GM18519 (cell line): ENCODE measurements around the gene SP2.
"Not testable (repeated sequence)": the region's sequence is repeated elsewhere in the genome, so short reads cannot be mapped to it uniquely, and the experiment has no call there.

Experiments
- ATAC-seq: cut with Tn5 transposase; IDR thresholded peaks from one replicate; pipeline ENCODE4 v1.9.1; 2021; ENCODE audit warnings: mild to moderate bottlenecking, moderate library complexity; ENCODE audit not compliant: unreplicated experiment, low FRiP score

Gene SP2

DNA sequence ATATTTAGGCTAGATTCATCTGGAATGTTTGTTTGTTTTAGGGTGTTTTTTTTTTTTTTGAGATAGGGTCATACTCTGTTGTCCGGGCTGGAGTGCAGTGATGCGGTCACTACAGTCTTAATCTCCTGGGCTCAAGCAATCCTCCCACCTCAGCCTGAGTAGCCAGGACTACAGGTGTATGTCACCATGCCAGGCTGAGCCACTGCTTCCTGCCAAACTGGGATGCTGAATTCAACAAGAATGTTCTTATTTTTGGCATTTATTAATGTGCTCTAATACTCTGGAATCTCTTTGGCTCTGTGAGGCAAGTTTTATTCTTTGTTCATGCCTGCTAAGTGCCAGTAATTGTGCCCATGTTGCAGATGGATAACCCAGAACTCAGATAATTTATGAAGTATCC, 21.5 kb downstream of the SP2 start:
- no peak for ATAC-seq

DNA sequence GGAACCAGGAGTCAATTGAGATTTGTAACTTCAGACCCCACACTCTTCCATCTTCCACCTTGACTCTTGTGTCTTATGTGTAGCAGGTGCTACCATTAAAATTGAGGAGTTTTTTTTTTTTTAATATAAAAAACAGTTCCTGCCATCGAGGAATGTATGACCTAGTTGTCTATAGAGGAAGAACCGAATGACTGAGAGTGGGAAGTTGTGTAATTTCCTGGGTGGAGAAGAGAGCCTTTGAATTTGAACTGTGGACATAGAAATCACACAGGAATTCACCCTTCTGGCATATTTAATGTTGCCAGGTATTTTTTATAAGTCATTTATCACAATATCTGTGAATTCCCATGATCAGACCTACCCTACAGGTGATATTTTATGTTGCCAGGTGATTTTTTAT, 22.0 kb downstream of the SP2 start:
- ATAC-seq = no peak

GRCh38 chr17:47918991-47919390, 23.0 kb downstream of the SP2 start:
- ATAC-seq = no peak

DNA sequence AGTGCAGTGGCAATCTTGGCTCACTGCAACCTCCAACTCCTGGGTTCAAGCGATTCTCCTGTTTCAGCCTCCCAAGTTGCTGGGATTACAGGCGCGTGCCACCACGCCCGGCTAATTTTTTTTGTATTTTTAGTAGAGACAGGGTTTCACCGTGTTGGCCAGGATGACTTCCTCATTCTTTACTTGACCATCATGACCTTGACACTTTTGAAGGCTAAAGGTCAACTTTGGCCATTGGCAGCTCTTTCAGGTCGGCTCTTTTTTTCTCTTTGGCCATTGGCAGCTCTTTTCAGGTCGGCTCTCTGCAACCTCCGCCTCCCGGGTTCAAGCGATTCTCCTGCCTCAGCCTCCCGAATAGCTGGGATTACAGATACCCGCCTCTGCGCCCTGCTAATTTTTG, 23.9 kb downstream of the SP2 start:
- not testable (repeated sequence) for ATAC-seq

DNA sequence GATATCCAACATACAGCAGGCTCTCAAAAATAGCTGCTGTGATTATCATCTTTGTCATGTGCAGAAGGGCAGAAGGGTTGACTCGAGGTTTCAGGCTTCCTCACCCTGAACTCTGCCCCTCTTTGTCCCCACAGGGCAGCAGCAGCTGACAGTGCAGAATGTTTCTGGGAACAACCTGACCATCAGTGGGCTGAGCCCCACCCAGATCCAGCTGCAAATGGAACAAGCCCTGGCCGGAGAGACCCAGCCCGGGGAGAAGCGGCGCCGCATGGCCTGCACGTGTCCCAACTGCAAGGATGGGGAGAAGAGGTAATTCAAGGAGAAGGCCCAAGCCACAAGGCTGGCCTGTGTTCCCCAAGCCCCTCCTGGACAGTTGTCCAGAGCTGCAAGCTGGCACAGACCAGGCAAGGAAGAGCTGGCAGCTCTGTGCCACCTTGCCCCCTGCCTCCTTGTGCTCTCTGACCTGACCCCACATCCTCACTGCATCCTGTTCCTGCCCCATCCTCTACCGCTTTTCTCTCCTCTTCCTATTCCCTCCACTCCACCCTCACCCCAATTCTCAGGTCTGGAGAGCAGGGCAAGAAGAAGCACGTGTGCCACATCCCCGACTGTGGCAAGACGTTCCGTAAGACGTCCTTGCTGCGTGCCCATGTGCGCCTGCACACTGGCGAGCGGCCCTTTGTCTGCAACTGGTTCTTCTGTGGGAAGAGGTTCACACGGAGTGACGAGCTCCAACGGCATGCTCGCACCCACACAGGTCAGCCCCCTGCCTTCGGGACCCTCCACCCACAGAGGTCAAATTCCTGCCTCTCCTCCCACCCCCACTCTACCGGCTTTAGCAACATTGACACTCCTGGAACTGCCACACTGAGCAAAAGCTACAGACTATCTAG, 29.0 kb downstream of the SP2 start:
- no peak for ATAC-seq

GRCh38 chr17:47925678-47925988, 29.6 kb downstream of the SP2 start:
- ATAC-seq = no peak

GRCh38 chr17:47927821-47928400, 31.9 kb downstream of the SP2 start:
- no peak for ATAC-seq

DNA sequence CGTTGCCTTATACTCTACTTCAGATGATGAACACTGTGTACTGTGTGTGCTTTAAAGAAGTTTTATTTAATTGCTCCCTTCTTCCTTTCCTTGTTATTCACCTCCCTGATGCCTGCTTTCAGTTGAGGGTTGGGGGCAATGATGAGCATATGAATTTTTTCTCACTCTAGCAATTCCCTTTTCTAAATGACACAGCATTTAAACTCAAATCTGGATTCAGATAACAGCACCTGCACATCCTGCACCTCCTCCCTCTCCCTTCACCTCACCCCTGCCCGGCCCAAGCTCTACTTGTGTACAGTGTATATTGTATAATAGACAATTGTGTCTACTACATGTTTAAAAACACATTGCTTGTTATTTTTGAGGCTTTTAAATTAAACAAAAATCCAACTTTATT, 32.4 kb downstream of the SP2 start:
- ATAC-seq = no peak

- no peak for ATAC-seq
Measured at GRCh38 chr17:47929218-47930000, 33.4 kb downstream of the SP2 start.

DNA sequence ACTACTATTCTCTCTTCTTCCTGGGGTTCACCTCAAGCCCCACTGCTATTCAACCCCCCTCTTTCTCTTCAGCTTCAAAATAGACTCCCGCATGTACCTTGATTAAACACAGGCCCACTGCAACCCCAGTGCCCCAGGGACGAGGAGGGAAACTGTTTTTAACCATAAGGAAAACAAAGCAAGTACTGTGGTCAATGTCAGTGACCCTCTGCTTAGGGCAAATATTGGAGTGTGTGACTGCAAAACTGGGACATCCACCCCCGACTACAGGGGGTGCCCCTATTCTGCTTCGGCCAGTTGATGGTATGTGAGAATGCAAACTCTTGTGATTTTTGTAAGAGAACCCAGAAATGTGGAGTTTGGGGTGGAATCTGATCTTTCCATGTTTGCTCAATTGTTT, 35.8 kb downstream of the SP2 start:
- ATAC-seq = no peak

- no peak for ATAC-seq
Measured at GRCh38 chr17:47934856-47935255, 38.8 kb downstream of the SP2 start.

DNA sequence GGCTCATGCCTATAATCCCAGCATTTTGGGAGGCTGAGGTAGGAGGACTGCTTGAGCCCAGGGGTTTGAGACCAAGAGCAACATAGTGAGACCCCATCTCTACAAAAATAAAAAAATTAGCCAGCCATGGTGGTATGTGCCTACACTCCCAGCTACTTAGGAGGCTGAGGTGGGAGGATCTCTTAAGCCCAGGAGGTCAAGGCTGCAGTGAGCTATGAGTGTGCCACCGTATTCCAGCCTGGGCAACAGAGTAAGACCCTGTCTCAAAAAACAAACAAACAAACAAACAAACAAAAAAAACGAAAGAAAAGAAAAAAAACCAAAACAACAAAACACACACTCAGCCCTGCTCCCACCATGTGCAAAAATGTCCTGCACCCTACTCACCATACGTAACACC, 39.4 kb downstream of the SP2 start:
- not testable (repeated sequence) for ATAC-seq

- ATAC-seq = no peak
Measured at GRCh38 chr17:47935961-47936360, 39.9 kb downstream of the SP2 start.

GRCh38 chr17:47937941-47938340, 41.9 kb downstream of the SP2 start:
- no peak for ATAC-seq

- peak; percentile 79 for ATAC-seq
Measured at GRCh38 chr17:47941246-47942095, 45.4 kb downstream of the SP2 start, which contains the start of gene PNPO. PNPO (plus strand) TSS chr17:47941571; CDS start chr17:47941676, 105 bp downstream.

DNA sequence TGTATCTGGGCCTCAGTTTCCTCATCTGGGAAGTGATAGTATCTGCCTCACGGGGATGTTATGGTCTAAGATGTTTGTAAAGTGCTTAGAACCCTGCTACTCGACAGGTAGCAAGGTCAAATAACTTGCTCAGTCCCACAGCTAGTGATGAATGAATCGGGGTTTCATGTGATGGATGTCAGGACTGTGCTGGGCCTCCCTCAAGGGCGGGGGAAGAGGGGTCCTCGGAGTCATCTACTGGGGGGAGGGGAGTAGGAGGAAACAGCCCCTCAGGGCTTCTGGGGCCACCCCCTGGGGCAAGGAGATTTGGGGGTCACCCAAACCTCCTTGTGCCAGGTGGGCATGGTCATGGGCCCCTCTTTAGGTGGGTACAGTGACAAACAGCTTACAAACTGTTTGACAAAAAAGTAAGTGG, 46.1 kb downstream of the SP2 start:
- ATAC-seq = no peak

DNA sequence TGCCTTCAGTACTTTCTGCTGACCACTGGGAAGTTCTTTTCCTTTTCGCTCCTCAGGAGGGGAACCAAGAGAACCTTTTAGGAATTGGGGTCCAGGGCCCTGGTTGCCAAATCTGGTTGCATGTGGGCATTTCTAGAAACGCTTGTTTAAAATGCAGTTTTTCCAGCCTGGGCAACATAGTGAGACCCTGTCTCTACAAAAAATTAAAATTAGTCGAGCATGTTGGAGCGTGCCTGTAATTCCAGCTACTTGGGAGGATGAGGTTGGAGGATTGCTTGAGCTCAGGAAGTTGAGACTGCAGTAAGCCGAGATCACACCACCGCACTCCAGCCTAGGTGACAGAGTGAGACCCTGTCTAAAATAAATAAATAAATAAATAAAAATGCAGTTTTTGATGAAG, 46.5 kb downstream of the SP2 start:
- ATAC-seq = no peak

GRCh38 chr17:47945080-47945479, 49.0 kb downstream of the SP2 start:
- ATAC-seq = no peak

DNA sequence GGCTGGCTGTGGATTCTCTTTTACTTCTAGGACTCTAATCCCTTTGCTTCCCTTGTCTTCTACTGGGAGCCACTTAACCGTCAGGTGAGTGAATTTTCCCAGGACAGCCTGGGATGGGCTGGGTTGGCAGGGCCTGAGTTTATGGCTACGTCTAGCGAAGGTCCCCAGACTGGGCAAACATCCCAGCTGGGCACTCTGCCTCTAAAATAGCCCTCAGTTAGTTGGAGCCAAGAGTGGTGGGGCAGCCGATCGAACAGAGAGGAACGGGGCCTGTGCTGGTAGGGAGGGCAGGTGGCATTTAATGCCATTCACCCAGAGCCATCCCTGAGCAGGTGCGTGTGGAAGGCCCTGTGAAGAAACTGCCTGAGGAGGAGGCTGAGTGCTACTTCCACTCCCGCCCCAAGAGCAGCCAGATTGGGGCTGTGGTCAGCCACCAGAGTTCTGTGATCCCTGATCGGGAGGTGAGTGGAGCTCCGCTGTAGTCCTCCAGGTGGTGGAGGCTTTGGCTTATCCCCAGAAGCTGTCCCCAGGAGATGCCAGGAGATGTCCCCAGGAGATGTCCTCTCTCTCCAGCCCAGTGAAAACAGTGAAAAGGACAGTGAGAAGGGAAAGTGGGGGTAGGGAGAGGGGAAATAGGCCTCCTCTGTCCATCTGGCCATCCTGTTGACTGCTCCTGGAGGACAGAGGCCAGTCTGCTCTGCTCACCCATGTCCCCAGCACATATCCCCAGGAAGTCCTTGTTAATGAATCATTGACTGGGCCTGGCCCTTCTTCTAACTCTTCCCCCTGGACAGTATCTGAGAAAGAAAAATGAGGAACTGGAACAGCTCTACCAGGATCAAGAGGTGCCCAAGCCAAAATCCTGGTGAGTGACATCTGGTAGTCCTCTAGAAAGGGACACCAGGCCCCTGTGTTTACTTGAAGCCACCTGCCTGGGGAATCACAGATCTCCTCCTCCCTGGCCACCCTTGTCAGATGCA, 49.8 kb downstream of the SP2 start:
- no peak for ATAC-seq
